Stimulated activated CD8-positive, alpha-beta memory T cell treated with anti-CD3 and anti-CD28 coated beads, Interleukin-15, amount 100 ng/mL, for 4 hours (primary cell): Measurements from ENCODE around the gene NOS3.
"Not testable (repeated sequence)": the region's sequence is repeated elsewhere in the genome, so short reads cannot be mapped to it uniquely, and the experiment has no call there.

Experiments used
- DNase-seq, 2 donors: peaks; one replicate each; pipeline ENCODE4 v3.0.0-alpha.2; 2020; ENCODE audit warnings: low read depth in 2 of 2

The NOS3 gene

GRCh38 chr7:151000897-151001495 lies 10.2 kb downstream of the NOS3 start:
- no peak for DNase-seq

GRCh38 chr7:151001546-151001945 lies 10.7 kb downstream of the NOS3 start:
- no peak for DNase-seq

GRCh38 chr7:151003572-151003971 lies 12.8 kb downstream of the NOS3 start:
- no peak for DNase-seq

- no peak for DNase-seq
Observed at GRCh38 chr7:151005566-151005965, 14.7 kb downstream of the NOS3 start.

GRCh38 chr7:151006590-151007300 lies 15.9 kb downstream of the NOS3 start:
- DNase-seq = no peak

- no peak for DNase-seq
Observed at GRCh38 chr7:151007469-151007898, 16.7 kb downstream of the NOS3 start.

- DNase-seq = no peak
Observed at GRCh38 chr7:151008143-151008510, 17.3 kb downstream of the NOS3 start.

GRCh38 chr7:151008511-151009323 lies 17.9 kb downstream of the NOS3 start:
- DNase-seq = peak; percentile 50 to 52

- DNase-seq = no peak
Observed at GRCh38 chr7:151009327-151010036, 18.7 kb downstream of the NOS3 start.

- DNase-seq = no peak
Observed at GRCh38 chr7:151010037-151010306, 19.2 kb downstream of the NOS3 start.

GRCh38 chr7:151010307-151011096 lies 19.7 kb downstream of the NOS3 start:
- DNase-seq = no peak

- no peak for DNase-seq
Observed at GRCh38 chr7:151011097-151011409, 20.2 kb downstream of the NOS3 start.

- DNase-seq = not testable (repeated sequence)
Observed at GRCh38 chr7:151011616-151012015, 20.8 kb downstream of the NOS3 start.

- DNase-seq = no peak
Observed at GRCh38 chr7:151012031-151012692, 21.3 kb downstream of the NOS3 start.

GRCh38 chr7:151012911-151013347 lies 22.1 kb downstream of the NOS3 start:
- DNase-seq = no peak

- DNase-seq = no peak
Observed at GRCh38 chr7:151013356-151013732, 22.5 kb downstream of the NOS3 start.

- peak; percentile 57 to 72 for DNase-seq
Observed at GRCh38 chr7:151013733-151014497, 23.1 kb downstream of the NOS3 start.

GRCh38 chr7:151014950-151015349 lies 24.1 kb downstream of the NOS3 start:
- no peak for DNase-seq

GRCh38 chr7:151015967-151016366 lies 25.1 kb downstream of the NOS3 start:
- DNase-seq = no peak

GRCh38 chr7:151016505-151016904 lies 25.7 kb downstream of the NOS3 start:
- no peak for DNase-seq
